H9 (cell line): ENCODE results near the gene SLC24A3. TPM values are rescaled to one million over a fixed set of nuclear protein-coding genes. Genes with fewer than 3 reads are reported as not detected.

Experiments used
- DNase-seq: peaks from one replicate; pipeline ENCODE4 v3.0.0-alpha.2; 2017
- H2AFZ ChIP-seq: one replicate; pipeline ENCODE4 v1.6.1; 2013; ENCODE audit warnings: mild to moderate bottlenecking, low read length, control low read depth, moderate library complexity
- H2AK5ac ChIP-seq: 2 replicates; pipeline ENCODE4 v1.6.1; 2013; ENCODE audit warnings: low read length, control low read depth, mixed read lengths; ENCODE audit not compliant: insufficient read length
- H2BK120ac ChIP-seq: one replicate; pipeline ENCODE4 v1.6.1; 2013; ENCODE audit warnings: low read depth, mild to moderate bottlenecking, low read length, control low read depth, inconsistent platforms; ENCODE audit not compliant: poor library complexity, severe bottlenecking
- H2BK12ac ChIP-seq: 2 replicates; pipeline ENCODE4 v1.6.1; 2013; ENCODE audit warnings: low read length, control low read depth, mixed read lengths, low read depth; ENCODE audit not compliant: insufficient read length
- H2BK15ac ChIP-seq: 2 replicates; pipeline ENCODE4 v1.6.1; 2013; ENCODE audit warnings: low read depth, low read length, control low read depth
- H2BK20ac ChIP-seq: one replicate; pipeline ENCODE4 v1.6.1; 2013; ENCODE audit warnings: low read depth, mild to moderate bottlenecking, low read length, control low read depth, inconsistent platforms; ENCODE audit not compliant: poor library complexity, severe bottlenecking
- H2BK5ac ChIP-seq: 2 replicates; pipeline ENCODE4 v1.6.1; 2013; ENCODE audit warnings: low read length, control low read depth, mixed read lengths; ENCODE audit not compliant: insufficient read length
- H3K14ac ChIP-seq: 2 replicates; pipeline ENCODE4 v1.6.1; 2013; ENCODE audit warnings: low read length, control low read depth; ENCODE audit not compliant: insufficient read depth
- H3K18ac ChIP-seq: 2 replicates; pipeline ENCODE4 v1.6.1; 2013; ENCODE audit warnings: low read depth, mild to moderate bottlenecking, mixed read lengths, low read length, control low read depth; ENCODE audit not compliant: insufficient read length
- H3K23ac ChIP-seq: 2 replicates; pipeline ENCODE4 v1.6.1; 2013; ENCODE audit warnings: low read length, control low read depth, mixed read lengths, low read depth; ENCODE audit not compliant: insufficient read length
- H3K23me2 ChIP-seq: 2 replicates; pipeline ENCODE4 v1.6.1; 2013; ENCODE audit warnings: low read depth, mild to moderate bottlenecking, mixed read lengths, low read length, control low read depth; ENCODE audit not compliant: insufficient read length, poor library complexity, severe bottlenecking
- H3K27ac ChIP-seq: 2 replicates; pipeline ENCODE4 v1.5.1; 2013; ENCODE audit warnings: low read length, control low read depth, mixed read lengths, low read depth; ENCODE audit not compliant: insufficient read length
- H3K27me3 ChIP-seq: 2 replicates; pipeline ENCODE4 v1.6.1; 2013; ENCODE audit warnings: low read length, control low read depth, inconsistent platforms; ENCODE audit not compliant: insufficient read depth
- H3K4ac ChIP-seq: 2 replicates; pipeline ENCODE4 v1.6.1; 2013; ENCODE audit warnings: low read depth, mild to moderate bottlenecking, control low read depth, inconsistent platforms, low read length, moderate library complexity
- H3K4me1 ChIP-seq: 2 replicates; pipeline ENCODE4 v1.6.1; 2013; ENCODE audit warnings: low read length, control low read depth, inconsistent platforms; ENCODE audit not compliant: insufficient read depth
- H3K4me2 ChIP-seq: 2 replicates; pipeline ENCODE4 v1.6.1; 2013; ENCODE audit warnings: low read length, control low read depth, mixed read lengths; ENCODE audit not compliant: insufficient read length, insufficient read depth
- H3K56ac ChIP-seq: 2 replicates; pipeline ENCODE4 v1.6.1; 2013; ENCODE audit warnings: low read depth, mild to moderate bottlenecking, mixed read lengths, low read length, control low read depth; ENCODE audit not compliant: insufficient read length
- H3K79me1 ChIP-seq: 2 replicates; pipeline ENCODE4 v1.6.1; 2013; ENCODE audit warnings: low read depth, mild to moderate bottlenecking, moderate library complexity, low read length, control low read depth, inconsistent platforms; ENCODE audit not compliant: insufficient read depth, poor library complexity, severe bottlenecking
- H3K79me2 ChIP-seq: 2 replicates; pipeline ENCODE4 v1.6.1; 2013; ENCODE audit warnings: low read length, control low read depth, inconsistent platforms; ENCODE audit not compliant: insufficient read depth
- H3K9ac ChIP-seq: 2 replicates; pipeline ENCODE4 v1.6.1; 2013; ENCODE audit warnings: low read length, control low read depth, mixed read lengths; ENCODE audit not compliant: insufficient read length; ENCODE audit errors: extremely low read depth
- H3K9me3 ChIP-seq: one replicate; pipeline ENCODE4 v1.6.1; 2013; ENCODE audit warnings: low read depth, low read length, inconsistent platforms; ENCODE audit not compliant: control insufficient read depth
- H3T11ph ChIP-seq: one replicate; pipeline ENCODE4 v1.6.1; 2013; ENCODE audit warnings: mild to moderate bottlenecking, low read length, control low read depth, inconsistent platforms
- H4K20me1 ChIP-seq: one replicate; pipeline ENCODE4 v1.6.1; 2013; ENCODE audit not compliant: control insufficient read depth, insufficient read length, insufficient read depth
- H4K5ac ChIP-seq: 2 replicates; pipeline ENCODE4 v1.6.1; 2013; ENCODE audit warnings: low read depth, mild to moderate bottlenecking, mixed read lengths, low read length, control low read depth; ENCODE audit not compliant: insufficient read length
- H4K8ac ChIP-seq: replicated peaks from 2 replicates; pipeline ENCODE4 v1.6.1; 2013; ENCODE audit warnings: low read length, control low read depth, mixed read lengths, low read depth; ENCODE audit not compliant: insufficient read length
- H4K91ac ChIP-seq: 2 replicates; pipeline ENCODE4 v1.6.1; 2013; ENCODE audit warnings: low read depth, mild to moderate bottlenecking, moderate library complexity, mixed read lengths, low read length, control low read depth; ENCODE audit not compliant: insufficient read length
- H3K27ac Mint-ChIP-seq, 3 experiments: 2 replicates in 2 of 3; 3 replicates in 1 of 3; pipeline ENCODE4 v1.8.0; 2020 to 2021; ENCODE audit warnings: mixed read lengths in 3 of 3, mild to moderate bottlenecking in 1 of 3, moderate library complexity in 1 of 3
- H3K27me3 Mint-ChIP-seq: 2 replicates; pipeline ENCODE4 v1.8.0; 2021; ENCODE audit warnings: low read depth, mild to moderate bottlenecking, moderate library complexity, mixed read lengths
- H3K36me3 Mint-ChIP-seq, 3 experiments: 2 replicates in 2 of 3; 3 replicates in 1 of 3; pipeline ENCODE4 v1.8.0; 2020 to 2021; ENCODE audit warnings: low read depth in 3 of 3, mixed read lengths in 3 of 3; ENCODE audit not compliant: insufficient read depth in 1 of 3
- H3K4me1 Mint-ChIP-seq, 2 experiments: 2 replicates each; pipeline ENCODE4 v1.8.0; 2020; ENCODE audit warnings: mixed read lengths in 2 of 2
- H3K4me3 Mint-ChIP-seq, 2 experiments: 2 replicates in 1 of 2; 3 replicates in 1 of 2; pipeline ENCODE4 v1.8.0; 2020 to 2021; ENCODE audit warnings: mild to moderate bottlenecking in 2 of 2, mixed read lengths in 2 of 2, moderate library complexity in 1 of 2
- H3K9me3 Mint-ChIP-seq, 2 experiments: 2 replicates in 1 of 2; 3 replicates in 1 of 2; pipeline ENCODE4 v1.8.0; 2020; ENCODE audit warnings: mild to moderate bottlenecking in 2 of 2, mixed read lengths in 2 of 2, moderate library complexity in 1 of 2
- WGBS: extraction: QIAGEN DNeasy Blood & Tissue Kit; methylation state at CpG from one replicate; pipeline ENCODE4 v1.1.7; 2013; ENCODE audit warnings: missing lambda C conversion rate, low lambda C conversion rate, mixed read lengths; ENCODE audit not compliant: insufficient read length; ENCODE audit errors: extremely low coverage; 5-methylcytosine and 5-hydroxymethylcytosine counted together
- total RNA-seq: library from RNA; stranded (reverse); gene quantifications from 2 replicates; pipeline ENCODE4 v1.2.1, GENCODE V29; 2021
- TF ChIP-seq, protein P1 (sequence below): fragments of 200-600 bp; sonication (generic); conservative IDR thresholded peaks from 3 replicates; pipeline ENCODE4 v1.8.0; 2021; ENCODE audit warnings: antibody characterized with exemption, mild to moderate bottlenecking

SLC24A3 gene
- total RNA-seq, 1 experiment from 2014 or later: 0.83 TPM

DNA sequence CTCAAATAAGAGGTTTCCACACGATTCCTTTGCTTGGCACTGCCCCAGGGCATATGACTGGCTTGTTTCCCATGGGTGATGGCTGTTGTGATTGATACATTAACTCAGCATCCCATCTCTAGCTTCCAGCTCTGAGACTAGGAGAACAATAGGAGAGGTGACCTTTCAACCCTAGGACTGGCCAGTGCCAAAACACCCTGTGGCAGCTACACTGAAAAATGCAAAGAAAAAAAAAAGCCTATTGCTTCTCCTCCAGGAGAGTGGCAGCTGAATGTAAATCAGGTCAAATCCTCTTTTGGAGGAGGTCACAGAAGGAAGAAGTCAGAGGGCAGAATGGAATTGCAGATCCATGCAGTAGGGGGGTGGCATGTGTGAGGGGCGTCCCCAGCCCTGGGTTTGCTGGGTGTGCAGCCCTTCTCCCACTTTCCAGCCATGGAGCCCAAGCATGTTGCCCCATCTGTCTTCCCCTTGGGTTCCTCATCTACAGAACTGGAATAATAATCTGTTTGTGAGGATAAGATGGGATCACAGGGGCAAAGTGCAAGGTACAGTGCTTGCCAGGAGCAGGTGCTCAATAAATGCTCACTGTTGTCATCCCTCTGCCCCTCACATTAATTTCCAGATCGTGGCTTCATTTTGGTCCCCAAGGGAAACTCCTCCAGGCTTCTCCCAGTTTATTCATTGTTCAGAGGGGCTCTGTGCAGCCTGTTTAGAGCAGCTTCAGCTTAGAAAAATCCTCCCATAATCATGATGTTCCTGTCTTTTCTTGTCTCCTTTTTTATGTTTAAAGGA, 300.6 kb downstream of the SLC24A3 start:
- Histone ChIP-seq H2AK5ac (no peak overlapping the region), H3K79me2 (no peaks in the 10 kb centered on the region), H2BK12ac (no peak overlapping the region), H2BK5ac (no peak overlapping the region), H3K4me2 (no peak overlapping the region), H3K9ac (no peak overlapping the region), H4K20me1 (no peaks in the 10 kb centered on the region), H3K23me2 (no peaks in the 10 kb centered on the region), H2BK15ac (no peak overlapping the region), H3K27me3 (no peaks in the 10 kb centered on the region), H3T11ph (no peak overlapping the region), H3K14ac (no peak overlapping the region), H4K8ac (no peak overlapping the region), H2AFZ (no peak overlapping the region), H3K79me1 (no peaks in the 10 kb centered on the region), H2BK120ac (no peak overlapping the region), H3K4me1 (no peaks in the 10 kb centered on the region), H3K27ac (no peak overlapping the region), H2BK20ac (no peak overlapping the region), H4K91ac (no peak overlapping the region), H3K9me3 (no peaks in the 10 kb centered on the region), H4K5ac (no peak overlapping the region), H3K4ac (no peak overlapping the region), H3K23ac (no peak overlapping the region), H3K56ac (no peak overlapping the region), H3K18ac (no peak overlapping the region)
- Mint-ChIP-seq H3K4me3 (no peak overlapping the region), H3K36me3 (peaks cover 0 to 4% (median 0%) of the 10 kb centered on the region in 3 experiments; a peak in 2 of 7 replicates), H3K27ac (no peak overlapping the region), H3K4me1 (peaks cover 3 to 4% of the 10 kb centered on the region in 2 experiments; a peak in 2 of 4 replicates), H3K27me3 (peaks cover 6% of the 10 kb centered on the region), H3K9me3 (peaks cover 0 to 8% of the 10 kb centered on the region in 2 experiments; a peak in 3 of 5 replicates)
- no peak for DNase-seq
- no CpG with 5 or more reads among the region's 3 CpGs for WGBS
- TF ChIP-seq, protein P1, sequence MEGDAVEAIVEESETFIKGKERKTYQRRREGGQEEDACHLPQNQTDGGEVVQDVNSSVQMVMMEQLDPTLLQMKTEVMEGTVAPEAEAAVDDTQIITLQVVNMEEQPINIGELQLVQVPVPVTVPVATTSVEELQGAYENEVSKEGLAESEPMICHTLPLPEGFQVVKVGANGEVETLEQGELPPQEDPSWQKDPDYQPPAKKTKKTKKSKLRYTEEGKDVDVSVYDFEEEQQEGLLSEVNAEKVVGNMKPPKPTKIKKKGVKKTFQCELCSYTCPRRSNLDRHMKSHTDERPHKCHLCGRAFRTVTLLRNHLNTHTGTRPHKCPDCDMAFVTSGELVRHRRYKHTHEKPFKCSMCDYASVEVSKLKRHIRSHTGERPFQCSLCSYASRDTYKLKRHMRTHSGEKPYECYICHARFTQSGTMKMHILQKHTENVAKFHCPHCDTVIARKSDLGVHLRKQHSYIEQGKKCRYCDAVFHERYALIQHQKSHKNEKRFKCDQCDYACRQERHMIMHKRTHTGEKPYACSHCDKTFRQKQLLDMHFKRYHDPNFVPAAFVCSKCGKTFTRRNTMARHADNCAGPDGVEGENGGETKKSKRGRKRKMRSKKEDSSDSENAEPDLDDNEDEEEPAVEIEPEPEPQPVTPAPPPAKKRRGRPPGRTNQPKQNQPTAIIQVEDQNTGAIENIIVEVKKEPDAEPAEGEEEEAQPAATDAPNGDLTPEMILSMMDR: no peak
